Peyer's patch (tissue), 4 donors: ENCODE measurements around the gene WDR72. TPM values are rescaled to one million over a fixed set of nuclear protein-coding genes. Genes with fewer than 3 reads are reported as not detected.

Experiments
- DNase-seq, 3 donors: peaks; one replicate each; pipeline ENCODE4 v3.0.0-alpha.2; 2017 to 2019
- H3K27ac ChIP-seq, 4 donors: fragments of 200-600 bp; sonication (generic); one replicate each; pipeline ENCODE4 v1.5.1; 2016 to 2019
- H3K27me3 ChIP-seq, 2 donors: fragments of 200-600 bp; sonication (generic); one replicate each; pipeline ENCODE4 v1.5.1; 2019
- H3K36me3 ChIP-seq, 3 donors: fragments of 200-600 bp; sonication (generic); one replicate each; pipeline ENCODE4 v1.5.1; 2016 to 2019
- H3K4me1 ChIP-seq, 4 donors: fragments of 200-600 bp; sonication (generic); one replicate each; pipeline ENCODE4 v1.5.1; 2016 to 2019
- H3K4me3 ChIP-seq, 4 donors: fragments of 200-600 bp; sonication (generic); 1 replicate in 3 of 4; 2 replicates in 1 of 4; pipeline ENCODE4 v1.5.1; 2016 to 2019; ENCODE audit warnings: mild to moderate bottlenecking in 1 of 4
- H3K9me3 ChIP-seq, 4 donors: fragments of 200-600 bp; sonication (generic); one replicate each; pipeline ENCODE4 v1.5.1; 2016 to 2019; ENCODE audit warnings: mild to moderate bottlenecking in 1 of 4
- POLR2A ChIP-seq, 2 donors: fragments of 450-650 bp; IDR thresholded peaks; one replicate each; pipeline ENCODE4 v1.5.1; 2017; ENCODE audit warnings: antibody characterized with exemption in 2 of 2, mild to moderate bottlenecking in 2 of 2, moderate library complexity in 2 of 2
- total RNA-seq, 4 donors: library from RNA; depleted of rRNA; stranded (reverse); fragments of >200 nt; gene quantifications; one replicate each; pipeline ENCODE4 v1.1.0, GENCODE V29; 2016
- TF ChIP-seq, protein P1 (sequence below), 6 experiments: fragments of 450-650 bp in 4 of 6; fragments of 200-600 bp in 2 of 6; sonication (generic) in 1 of 6; IDR thresholded peaks; one replicate each; pipeline ENCODE4 v1.5.1; 2017 to 2019; ENCODE audit warnings: antibody characterized with exemption in 6 of 6, mild to moderate bottlenecking in 3 of 6, moderate library complexity in 1 of 6

Gene WDR72
- total RNA-seq, 4 donors from 2014 or later, result not detected

DNA sequence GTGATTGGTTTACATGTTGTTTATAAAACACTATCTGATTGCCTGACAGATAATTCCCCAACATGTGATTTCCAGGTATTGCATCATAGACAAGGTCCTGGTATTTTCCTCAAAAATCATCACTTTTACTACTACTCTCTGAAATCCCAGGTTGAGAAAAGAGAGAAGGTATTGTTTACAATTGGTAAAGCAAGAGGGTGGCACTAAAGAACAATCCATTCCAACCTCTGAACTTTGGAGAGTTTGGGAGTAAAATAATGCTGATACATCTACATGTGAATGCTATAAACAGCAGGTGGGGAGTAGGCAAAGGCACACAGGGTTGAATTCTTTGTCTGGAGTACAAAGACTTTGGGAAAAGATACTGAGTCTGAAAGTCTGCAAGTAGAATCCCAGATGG lies 134.2 kb downstream of the WDR72 start:
- Histone ChIP-seq H3K4me3 (no peak overlapping the region), H3K36me3 (no peaks in the 10 kb centered on the region), H3K9me3 (no peaks in the 10 kb centered on the region), H3K4me1 (no peaks in the 10 kb centered on the region), H3K27me3 (no peaks in the 10 kb centered on the region), H3K27ac (no peak overlapping the region)
- TF ChIP-seq POLR2A (IDR thresholded peaks at IDR 0.05), result no peak
- TF ChIP-seq, protein P1, sequence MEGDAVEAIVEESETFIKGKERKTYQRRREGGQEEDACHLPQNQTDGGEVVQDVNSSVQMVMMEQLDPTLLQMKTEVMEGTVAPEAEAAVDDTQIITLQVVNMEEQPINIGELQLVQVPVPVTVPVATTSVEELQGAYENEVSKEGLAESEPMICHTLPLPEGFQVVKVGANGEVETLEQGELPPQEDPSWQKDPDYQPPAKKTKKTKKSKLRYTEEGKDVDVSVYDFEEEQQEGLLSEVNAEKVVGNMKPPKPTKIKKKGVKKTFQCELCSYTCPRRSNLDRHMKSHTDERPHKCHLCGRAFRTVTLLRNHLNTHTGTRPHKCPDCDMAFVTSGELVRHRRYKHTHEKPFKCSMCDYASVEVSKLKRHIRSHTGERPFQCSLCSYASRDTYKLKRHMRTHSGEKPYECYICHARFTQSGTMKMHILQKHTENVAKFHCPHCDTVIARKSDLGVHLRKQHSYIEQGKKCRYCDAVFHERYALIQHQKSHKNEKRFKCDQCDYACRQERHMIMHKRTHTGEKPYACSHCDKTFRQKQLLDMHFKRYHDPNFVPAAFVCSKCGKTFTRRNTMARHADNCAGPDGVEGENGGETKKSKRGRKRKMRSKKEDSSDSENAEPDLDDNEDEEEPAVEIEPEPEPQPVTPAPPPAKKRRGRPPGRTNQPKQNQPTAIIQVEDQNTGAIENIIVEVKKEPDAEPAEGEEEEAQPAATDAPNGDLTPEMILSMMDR (IDR thresholded peaks at IDR 0.05), result no peak
- no peak for DNase-seq

DNA sequence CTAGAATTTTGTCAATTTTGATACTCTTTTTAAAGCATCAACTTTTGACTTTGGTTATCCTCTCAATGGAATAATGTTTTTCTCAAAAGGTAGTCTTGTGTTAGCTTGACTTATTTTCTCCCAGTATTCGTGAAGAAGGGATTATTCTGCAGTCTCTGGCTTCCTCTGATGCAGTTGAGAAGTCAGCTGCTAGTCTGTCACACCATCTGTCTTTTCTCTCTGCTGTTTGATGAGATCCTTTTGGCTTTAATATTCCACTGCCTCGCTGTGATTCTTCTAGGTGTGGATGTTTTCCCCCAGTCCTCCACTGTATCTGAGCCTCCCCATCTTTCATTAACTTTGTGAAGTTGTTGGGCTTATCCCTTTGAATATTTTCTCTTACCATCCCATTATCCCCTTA lies 141.0 kb downstream of the WDR72 start:
- no peaks in the 10 kb centered on the region for H3K9me3 ChIP-seq
- no peak overlapping the region for H3K27ac ChIP-seq
- no peak for TF ChIP-seq POLR2A (IDR thresholded peaks at IDR 0.05)
- TF ChIP-seq, protein P1 (IDR thresholded peaks at IDR 0.05), result no peak

DNA sequence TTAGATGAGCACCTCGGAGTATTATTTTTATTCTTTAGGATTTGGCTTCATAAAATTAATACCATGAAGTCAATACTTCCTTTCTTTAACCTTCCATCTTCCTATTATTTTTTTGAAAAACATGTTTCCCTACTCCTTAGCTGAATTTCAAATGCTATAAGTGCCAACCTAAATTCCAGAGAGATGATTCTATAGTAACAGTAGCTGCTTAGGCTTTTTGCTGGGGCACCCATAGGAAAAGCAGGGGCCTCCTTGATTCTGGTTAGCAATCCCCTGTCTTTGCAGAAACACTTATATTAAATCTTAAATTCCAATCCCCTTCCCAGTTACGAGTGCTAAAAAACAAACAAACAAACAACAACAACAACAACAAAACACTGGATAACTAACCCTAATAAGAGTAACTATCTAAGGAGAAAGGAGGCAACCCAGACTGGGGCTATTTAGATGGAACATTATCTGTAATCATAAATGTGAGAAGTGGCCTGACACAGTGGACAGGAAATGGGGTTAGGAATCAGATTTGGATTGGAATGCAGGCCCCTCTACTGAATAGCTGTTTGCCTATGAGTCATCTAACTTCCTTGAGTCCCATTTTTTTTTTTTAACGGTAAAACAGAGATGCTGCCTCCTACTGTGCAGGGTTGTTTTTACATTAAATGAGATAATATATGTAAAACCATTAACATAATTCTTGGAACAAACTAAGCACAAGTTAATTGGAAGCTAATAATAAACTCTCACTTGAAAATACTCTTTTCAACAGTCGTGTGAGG lies 148.1 kb downstream of the WDR72 start:
- no peak overlapping the region for H3K4me3 ChIP-seq
- no peaks in the 10 kb centered on the region for H3K36me3 ChIP-seq
- DNase-seq, result no peak
- H3K9me3 ChIP-seq, result no peaks in the 10 kb centered on the region
- TF ChIP-seq, protein P1 (IDR thresholded peaks at IDR 0.05), result no peak
- TF ChIP-seq POLR2A (IDR thresholded peaks at IDR 0.05), result no peak
- no peaks in the 10 kb centered on the region for H3K4me1 ChIP-seq
- no peak overlapping the region for H3K27ac ChIP-seq
- H3K27me3 ChIP-seq, result no peaks in the 10 kb centered on the region

More for the DNA sequence above, 141.0 kb downstream of the WDR72 start:
- Histone ChIP-seq H3K27me3 (no peaks in the 10 kb centered on the region), H3K36me3 (no peaks in the 10 kb centered on the region), H3K4me3 (no peak overlapping the region), H3K4me1 (no peaks in the 10 kb centered on the region)
- DNase-seq, result no peak

DNA sequence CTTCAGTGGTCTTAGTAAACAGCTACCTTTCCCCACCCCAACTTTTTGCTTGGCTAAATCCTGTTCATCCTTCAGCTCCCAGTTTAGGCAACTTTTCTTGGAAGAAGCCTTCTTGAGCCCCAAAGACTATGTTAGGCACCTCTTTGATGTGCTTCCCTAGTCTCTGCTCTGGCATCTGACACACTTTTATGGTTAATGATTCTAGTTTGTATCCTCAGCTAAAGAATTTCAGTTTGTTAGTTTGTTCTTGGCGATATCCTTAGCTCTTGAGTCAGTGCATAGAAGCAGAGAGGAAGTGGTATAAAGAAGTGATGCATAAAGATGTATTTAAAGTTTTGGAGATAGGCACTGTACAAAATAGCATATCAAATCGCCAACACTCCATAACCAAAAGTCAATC lies 168.4 kb downstream of the WDR72 start:
- Histone ChIP-seq H3K4me3 (no peak overlapping the region), H3K9me3 (no peaks in the 10 kb centered on the region)

DNA sequence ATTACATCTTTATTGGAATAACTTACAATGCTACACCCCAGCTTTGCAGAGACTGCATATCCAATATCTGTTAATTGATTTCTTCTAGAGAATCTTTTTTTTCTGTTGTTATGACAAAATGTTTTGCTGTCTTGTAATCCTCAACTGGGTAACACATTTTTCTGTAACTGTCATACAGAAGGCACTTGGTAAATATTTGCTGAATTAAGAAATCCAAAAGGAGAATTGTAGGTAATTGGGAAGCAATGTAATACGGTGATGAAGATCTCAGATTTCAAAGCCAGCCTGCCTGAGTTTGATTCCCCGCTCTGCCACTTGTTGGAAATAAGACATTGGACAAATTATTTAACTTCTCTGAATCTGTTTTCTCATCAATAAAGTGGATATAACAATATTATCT lies 169.1 kb downstream of the WDR72 start:
- no peak overlapping the region for H3K27ac ChIP-seq
- H3K4me3 ChIP-seq, result no peak overlapping the region
- DNase-seq, result no peak
- no peaks in the 10 kb centered on the region for H3K4me1 ChIP-seq
- no peaks in the 10 kb centered on the region for H3K36me3 ChIP-seq
- H3K9me3 ChIP-seq, result no peaks in the 10 kb centered on the region
- H3K27me3 ChIP-seq, result no peaks in the 10 kb centered on the region
- TF ChIP-seq POLR2A (IDR thresholded peaks at IDR 0.05), result no peak
- TF ChIP-seq, protein P1 (IDR thresholded peaks at IDR 0.05), result no peak

More for the DNA sequence above, 168.4 kb downstream of the WDR72 start:
- DNase-seq, result no peak
- Histone ChIP-seq H3K4me1 (no peaks in the 10 kb centered on the region), H3K27ac (no peak overlapping the region), H3K36me3 (no peaks in the 10 kb centered on the region), H3K27me3 (no peaks in the 10 kb centered on the region)
- TF ChIP-seq, protein P1 (IDR thresholded peaks at IDR 0.05), result no peak
- TF ChIP-seq POLR2A (IDR thresholded peaks at IDR 0.05), result no peak
